UCSD-AML1 (cell line): Measurements from ENCODE around the gene MAEA.
"Not testable (repeated sequence)": the region's sequence is repeated elsewhere in the genome, so short reads cannot be mapped to it uniquely, and the experiment has no call there.

Experiments used
- DNase-seq: peaks from one replicate; lab custom pipeline; 2025; ENCODE audit not compliant: unreplicated experiment; lab: John Stamatoyannopoulos, UW

Gene MAEA

DNA sequence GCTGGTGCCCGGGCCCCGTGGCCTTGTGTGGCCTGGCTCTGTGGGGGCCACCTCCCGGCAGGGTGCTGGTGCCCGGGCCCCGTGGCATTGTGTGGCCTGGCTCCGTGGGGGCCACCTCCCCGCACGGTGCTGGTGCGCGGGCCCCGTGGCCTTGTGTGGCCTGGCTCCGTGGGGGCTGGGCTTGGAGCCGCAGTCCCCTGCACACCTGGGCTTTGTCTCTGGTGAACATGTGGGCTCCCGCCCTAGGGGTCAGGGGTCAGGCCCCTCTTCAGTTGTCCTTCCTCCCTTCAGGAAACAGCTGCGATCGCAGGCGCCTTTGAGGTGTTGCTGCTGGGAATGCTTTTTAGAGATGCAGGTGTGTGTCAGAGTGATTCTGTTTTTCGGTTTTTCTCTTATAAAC is 74.5 kb downstream of the MAEA start:
- DNase-seq = no peak

DNA sequence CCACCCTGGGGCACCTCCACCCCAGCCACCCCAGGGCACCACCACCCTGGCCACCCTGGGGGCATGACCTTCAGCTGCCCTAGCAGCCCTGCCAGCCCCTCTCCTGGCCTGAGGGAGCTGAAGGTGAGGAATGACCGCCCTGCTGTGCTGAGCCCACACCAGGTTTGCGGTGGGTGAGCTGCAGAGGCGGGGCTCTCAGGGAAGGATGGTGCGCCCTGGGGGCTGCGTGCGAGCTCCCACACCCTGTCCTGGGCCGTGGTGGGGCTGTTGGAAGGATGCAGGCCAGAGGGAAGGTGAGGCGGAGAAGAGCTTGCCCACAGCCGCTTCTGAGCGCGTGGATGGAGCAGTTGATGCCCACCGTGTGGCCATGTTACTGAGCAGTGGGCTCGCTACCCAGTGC is 75.1 kb downstream of the MAEA start:
- no peak for DNase-seq

DNA sequence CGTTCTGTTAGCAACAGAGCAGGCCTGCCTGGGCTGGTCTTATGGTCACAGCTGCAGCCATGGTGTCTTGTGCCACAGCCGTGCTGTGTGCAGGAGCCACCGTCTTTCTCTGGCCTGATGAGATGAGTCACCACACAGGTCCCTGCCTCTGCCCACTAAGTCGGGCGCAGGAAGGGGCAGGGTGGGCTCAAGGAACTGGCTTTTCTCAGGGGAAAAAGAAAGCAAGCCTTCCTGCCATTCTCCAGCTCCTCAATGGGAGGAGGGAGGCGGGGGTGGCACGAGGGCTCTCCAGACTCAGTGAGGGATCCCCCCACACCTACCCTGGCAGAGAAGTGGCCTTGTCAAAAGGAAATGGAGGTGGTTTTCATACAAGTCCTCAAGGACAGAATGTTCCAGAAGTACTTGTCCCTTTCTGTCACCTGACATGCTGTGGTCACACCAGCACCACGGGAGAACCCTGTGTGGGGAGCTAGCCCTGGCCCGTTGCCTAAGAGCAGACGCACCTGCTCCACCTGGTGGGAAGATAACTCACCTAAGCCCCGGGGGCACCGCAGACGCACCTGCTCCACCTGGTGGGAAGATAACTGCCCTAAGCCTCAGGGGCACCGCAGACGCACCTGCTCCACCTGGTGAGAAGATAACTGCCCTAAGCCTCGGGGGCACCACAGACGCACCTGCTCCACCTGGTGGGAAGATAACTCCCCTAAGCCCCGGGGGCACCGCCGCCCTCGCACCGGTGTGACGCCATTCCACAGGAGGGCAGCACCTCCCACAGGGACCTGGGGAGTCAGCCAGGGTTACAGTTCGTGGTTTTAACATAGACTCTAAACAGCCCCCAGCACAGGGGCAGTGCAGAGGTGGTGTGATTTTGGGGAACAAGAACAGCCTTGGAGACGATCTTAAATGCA is 75.8 kb downstream of the MAEA start:
- DNase-seq = no peak

DNA sequence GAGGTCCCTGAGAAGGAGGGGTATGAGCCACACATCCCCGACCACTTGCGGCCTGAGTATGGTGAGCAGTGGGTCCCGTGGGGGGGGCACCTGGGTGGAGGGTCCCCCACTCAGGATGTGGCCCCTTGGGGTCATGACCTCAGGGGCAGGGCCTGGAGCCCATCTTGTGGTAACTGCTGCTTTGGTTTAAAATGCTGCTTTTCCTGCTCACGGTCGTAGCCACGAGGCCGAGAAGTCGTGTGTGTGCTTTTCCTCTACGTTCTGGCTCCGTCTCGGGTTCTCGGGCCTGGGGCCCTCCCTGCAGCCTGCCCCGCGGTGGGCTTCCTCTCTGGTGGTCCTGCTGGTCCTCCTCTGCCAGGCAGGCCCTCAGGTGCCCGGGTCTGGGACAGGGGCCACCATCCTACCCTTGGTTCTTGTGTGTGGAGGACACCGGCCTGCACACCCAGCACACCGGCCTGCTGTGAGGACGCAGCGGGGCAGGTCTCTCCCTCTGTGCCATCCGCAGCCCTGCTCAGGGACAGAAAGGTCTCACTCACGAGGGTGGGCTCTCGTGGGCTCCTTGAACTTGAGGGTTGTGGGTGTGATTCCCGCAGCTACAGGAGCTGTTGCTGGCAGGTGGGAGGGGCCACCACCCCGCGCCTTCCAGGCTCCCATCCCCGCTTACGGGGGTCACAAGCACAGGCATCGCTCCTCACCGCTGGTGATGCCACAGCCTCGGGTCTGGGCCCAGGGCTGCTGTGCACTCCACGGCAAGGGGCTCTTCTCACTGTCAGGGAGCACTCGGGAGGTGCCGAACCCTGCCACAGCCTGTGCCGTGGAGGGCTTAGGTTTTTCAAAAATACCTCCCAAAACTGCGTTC is 76.9 kb downstream of the MAEA start:
- no peak for DNase-seq

DNA sequence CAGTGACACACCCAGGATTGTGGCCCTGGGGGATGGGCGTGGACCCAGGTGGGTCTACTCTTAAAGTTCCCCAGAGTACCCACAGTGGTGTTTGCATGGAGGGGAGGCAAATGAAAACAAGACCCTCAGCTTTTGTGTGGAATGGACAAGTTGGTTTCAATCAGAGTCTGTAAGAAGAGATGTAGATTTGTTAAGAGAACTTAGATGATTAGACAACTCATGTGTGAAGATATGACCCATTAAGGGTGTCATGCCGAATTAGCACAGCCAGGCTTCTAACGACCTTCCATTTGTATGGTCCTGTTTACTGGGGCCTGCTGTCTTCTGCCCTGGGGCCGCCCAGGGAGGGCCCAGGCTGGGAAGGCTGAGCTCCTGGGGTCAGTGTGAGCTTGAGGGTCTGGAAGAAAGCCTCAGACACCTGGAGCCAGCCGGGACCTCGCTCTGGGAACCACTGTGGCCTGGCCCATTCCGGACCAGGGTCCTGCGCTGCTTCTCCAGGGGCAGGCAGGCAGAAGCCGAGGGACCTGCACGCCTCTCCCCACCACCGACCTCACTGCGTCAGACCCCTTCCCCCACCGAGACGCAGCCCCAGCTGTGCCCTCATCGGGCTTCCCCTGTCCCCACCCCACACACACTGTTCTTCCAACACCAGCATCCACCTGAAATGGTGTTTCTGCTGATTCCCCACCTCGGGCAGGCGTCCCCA is 77.7 kb downstream of the MAEA start:
- no peak for DNase-seq

DNA sequence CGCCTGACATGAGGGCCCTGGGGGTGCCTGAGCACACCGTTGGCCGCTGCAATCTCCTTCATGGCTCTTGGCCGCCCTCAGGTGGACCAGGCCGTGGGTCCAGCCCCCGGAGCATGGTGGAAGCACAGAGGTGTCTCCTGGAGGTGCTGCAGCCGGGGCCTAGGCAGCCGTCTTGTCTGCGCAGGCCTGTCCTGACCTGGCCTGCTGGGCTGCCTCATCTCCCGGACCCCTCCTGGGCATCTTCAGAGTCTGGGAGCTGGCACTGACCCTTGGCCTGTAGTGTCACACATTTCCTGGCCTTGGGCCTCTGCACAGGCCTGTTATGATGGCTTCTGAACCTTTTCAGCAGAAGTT is 78.2 kb downstream of the MAEA start:
- DNase-seq = no peak

DNA sequence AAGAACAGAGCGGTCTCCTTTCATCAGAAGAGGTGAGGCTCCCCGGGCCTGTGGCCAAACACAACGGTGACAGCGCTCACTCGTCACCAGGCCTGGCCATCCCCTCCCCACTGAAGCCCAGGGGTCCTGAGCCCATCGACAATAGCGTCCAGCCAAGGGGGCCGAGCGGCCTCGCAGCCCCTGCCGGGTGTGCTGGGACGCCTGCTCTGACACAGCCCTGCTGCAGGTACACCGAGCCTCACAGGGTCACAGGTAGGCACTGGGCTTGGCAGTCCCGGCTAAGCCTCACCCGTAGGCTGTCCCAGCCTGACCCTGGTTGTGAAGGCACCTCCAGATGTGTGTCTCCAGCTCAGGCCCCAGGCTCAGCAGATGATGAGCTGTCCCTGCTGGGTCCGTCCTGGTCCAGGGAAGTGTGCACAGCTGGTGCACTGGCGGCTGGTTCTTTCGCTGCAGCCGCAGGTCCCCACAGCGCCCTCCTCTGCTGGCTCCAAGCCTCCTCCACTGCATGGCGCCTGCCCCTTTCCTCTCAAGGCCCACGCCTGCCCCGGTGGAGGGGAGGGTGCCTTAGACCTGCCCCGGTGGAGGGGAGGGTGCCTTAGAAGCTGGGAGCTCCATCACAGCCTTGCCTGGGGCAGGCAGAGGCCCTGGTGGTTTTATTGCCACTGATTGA is 78.9 kb downstream of the MAEA start:
- no peak for DNase-seq

DNA sequence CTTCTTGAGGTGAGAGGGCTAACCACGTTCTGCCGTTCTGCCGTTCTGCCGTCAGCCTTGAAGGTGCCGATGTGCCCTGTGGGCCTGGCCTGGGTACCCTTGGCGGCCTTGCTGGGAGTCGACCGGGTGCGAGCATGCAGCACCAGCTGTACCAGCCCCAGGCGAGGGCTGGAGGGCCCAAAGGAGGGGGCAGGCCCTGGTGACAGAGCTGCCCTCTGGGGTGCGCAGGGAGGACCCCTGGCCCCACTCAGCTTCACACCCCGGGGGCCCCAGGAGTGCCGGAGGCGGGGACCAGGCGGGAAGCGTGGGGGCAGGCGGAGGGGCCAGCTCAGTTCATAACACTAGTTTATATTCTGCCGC is 79.4 kb downstream of the MAEA start:
- DNase-seq = no peak

DNA sequence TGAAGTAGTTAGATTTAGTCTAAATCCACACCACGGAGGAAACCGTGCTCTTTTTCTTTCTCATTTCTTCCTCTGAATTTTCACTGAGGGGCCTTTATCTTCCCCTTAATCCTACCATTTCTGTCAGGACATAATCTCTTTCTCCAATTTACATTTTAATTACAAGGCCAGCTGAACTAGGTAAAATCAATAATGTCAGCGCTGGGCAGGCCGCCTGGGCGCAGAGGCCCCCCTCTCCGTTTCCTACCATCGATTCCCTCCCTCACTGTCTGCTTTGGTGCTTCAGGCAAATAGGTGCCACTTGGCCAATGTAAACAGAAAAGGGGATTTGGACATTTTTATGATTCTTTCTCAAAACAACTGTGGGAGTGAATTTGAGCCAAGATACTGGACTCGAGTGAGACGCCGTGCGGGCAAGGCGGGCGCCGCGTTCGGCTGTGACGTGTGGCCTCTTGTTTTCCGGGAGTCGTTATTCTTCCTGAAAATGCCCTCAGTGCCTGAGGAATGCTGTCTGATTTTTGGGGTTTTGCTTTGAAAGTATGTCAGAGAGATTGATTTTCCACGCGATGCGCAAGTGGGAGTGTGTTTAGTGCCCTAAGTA is 79.9 kb downstream of the MAEA start:
- DNase-seq = no peak

DNA sequence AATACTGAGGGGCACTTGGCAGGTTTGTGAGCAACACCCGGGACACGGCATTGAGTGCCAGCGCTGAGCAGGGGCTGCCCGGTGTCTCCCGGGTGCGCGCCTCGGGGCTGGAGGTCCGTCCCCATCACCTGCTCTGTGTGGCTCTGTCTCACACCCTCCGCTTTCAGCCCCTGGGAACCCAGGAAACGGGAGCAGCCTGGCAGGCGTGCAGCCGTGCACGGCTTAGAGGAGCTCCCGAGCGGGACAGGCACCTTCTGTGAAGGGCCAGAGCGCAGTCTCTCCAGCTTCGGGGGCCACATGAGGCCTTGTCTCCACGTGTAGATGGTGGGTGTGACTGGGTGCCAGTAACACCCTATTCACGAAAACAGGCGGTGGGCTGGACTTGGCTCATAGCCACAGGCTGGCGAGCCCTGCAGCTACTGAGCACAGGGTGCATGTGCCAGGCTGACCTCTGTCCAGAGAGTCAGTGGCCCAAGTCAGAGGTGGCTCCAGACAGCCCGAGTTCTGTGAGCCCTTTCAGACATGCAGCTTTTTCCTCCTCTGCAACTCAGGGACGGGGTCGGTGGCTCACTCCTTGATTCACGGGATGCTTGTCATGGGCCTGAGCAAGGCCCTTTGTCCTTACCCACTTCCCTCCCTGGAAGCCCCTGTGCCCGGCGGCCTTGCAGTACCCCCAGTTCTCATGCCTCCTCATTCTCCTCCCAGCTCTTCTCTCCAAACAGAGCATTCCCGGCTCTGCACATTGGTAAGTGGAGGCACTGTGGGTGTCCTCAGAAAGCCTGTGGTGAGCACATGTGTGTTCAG is 80.8 kb downstream of the MAEA start:
- DNase-seq = no peak

DNA sequence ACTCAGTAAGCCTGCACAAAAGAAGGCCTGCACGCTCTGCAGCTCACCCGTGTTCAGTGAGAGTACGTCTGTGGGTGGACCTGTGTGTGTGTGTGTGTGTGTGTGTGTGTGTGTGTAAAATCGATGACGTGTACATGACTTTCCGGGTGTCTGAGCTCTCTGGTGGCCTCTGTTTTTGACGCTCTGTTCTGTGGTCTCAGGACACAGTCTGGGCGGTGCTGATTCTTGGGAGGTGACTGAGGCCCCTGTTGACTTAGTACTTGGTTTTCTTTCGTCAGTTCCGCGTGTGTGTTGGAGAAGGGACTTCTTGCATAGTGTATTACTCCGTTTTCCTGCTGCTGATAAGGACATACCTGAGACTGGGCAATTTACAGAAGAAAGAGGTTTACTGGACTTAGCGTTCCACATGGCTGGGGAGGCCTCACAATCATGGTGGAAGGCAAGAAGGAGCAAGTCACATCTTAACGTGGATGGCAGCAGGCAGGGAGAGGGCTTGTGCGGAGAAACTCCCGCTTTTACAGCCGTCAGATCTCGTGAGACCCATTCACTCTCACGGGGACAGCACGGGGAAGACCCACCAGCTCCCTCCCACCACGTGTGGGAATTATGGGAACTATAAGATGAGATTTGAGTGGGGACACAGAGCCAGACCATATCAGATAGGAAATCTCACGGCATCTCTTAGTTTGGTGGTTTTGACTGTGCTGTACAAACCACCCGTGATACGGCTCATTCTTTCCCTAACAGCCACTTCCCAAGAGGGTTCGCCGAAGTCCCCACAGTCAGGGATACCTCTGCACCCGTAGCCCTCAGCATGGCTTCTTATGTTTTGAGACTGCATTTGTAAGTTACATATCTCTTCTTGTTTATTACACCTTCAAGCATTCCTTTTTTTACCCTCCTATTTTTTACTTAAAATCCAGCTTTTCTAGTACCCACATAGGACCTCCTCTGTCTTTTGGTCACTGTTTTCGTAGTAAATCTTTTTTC is 81.8 kb downstream of the MAEA start:
- no peak for DNase-seq

DNA sequence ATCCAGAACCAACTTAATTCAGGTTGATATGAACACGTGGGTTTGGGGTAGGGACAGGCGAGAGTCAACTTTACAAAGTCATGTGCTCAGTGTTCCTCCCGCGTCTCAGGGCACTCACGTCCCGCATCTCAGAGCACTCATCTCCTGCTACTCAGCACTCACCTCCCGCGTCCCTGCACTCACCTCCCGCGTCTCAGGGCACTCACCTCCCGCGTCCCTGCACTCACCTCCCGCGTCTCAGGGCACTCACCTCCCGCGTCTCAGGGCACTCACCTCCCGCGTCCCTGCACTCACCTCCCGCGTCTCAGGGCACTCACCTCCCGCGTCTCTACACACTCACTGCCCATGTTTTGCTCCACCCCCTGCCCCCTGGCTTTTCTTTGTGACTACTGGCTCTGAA is 82.9 kb downstream of the MAEA start:
- not testable (repeated sequence) for DNase-seq

DNA sequence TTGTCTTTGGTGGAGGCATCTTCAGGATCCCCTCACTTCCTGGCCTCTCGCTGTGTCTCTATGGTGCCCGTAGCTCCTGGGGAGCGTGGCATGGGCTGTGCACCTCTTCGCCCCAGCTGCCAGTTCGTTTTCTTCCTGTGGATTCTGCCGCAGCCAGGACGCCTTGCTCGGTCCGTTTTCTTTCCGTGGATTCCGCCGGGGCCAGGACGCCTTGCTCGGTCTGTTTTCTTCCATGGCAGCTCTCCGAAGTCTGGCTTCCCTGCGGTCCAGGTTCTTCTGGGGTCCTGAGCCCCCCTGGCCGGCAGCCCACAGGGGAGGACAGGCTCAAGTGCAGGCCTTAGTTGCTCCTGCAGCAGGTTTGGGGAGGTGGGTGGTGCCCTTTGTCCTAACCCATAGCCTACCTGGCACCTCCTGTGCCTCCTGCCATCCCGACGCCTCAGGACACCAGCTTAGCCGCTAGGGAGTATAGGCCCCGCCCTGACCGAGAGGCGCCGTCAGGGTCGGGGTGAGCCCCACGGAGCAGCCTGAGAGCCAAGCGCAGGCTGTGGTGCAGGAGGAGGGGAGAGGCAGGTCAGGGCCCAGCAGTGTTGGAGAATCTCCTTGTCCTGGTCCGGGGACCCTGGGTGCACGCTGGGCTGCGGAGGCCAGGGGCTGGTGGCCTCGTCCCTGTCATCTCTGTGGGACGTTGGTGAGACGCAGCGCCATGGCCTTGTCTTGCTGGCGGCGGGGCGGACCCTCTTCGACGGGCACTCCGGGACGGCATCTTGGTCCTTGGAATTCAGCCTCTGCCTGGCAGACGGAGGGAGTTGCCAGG is 84.4 kb downstream of the MAEA start:
- DNase-seq = no peak

DNA sequence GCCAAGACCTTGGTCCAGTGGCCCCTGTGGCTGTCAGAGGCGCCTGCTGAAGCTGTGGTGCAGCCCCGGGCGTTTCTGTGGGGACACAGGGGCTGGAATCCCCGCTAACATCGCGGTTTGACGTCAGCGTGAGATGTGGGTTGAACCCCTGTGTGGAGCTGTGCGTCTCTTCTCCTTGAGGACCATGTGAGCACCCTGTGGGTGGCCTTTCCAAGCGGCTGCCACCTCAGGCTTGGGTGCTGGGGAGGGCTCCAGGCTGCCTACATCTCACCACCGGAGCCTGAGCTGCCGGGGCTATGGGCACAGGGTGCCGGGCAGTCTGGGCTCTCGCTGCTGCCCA is 85.0 kb downstream of the MAEA start:
- no peak for DNase-seq

DNA sequence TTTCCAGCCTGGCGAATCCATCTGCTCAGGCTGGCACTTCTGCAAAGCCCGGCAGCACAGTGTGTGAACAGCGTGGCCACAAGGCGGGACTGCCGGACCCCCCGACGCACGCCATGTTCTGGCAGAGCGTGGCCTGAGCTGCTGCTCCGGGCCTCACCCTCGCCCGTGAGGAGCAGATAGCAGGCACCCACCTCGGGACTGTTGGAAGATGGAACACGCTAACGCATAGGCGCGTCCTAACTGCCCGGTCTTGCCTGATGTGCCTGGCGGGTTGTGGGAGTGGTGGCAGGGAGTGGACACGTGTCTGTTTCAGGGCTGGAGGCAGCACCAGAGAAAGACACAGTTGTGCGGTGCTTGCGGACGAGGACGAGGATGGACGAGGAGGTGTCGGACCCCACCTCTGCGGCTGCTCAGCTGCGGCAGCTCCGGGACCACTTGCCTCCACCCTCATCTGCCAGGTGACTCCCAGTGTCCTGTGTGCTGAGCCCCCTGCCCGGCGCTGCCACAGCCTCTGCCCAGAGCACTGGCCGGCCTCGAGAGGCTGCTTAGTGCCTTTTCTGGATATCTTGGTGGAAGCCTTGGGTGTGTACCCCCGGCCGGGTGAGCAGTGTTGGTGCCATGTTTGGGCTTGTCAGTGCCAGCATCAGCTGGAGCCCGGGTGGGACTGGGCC is 85.5 kb downstream of the MAEA start:
- no peak for DNase-seq

DNA sequence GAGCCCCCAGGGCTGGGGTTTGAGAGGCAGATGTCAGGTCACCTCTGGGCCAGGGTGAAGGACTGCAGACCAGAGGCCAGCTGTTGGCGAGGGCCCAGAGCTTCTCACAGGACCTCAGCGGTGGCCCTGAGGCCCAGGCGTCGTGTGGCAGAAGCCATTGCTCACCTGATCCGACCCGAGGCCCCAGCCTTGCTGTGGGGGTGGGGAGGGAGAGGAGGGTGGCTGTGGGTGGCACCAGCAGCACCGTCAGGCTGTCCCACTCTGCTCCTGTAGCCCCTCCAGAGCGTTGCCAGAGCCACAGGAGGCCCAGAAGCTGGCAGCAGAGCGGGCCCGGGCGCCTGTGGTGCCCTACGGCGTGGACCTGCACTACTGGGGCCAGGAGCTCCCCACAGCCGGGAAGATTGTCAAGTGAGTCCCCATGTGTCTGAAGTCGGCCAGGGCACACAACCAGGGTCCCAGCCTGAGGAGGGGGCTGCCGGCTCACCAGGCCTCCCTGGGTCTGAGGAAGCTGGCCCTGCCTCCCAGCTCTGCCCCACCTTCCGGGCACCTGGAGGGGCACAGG is 86.2 kb downstream of the MAEA start:
- no peak for DNase-seq

DNA sequence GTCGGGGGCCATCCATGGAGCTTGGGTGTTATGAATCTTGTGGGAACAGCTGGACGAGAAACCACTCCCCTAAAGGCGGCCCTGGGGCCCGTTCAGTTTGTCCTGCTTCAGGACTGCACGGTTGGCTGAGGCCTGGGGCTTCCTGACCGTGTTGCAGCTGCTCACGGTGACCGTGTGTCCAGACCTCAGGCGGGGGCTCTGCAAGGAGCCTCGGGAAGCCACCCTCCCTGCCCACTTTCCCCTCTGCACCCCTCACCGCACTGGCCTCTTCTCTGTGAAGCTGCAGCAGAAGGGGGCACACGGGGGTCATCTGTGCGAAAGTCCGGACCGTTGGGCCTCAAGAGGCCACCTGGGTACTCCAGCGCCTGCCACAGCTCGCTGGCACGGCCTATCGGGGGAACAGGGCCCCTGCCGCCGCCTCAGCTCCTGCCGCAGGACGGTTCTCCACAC is 86.7 kb downstream of the MAEA start:
- DNase-seq = no peak
